Measurements from ENCODE around the gene FARSB. TPM values are rescaled to one million over a fixed set of nuclear protein-coding genes. Genes with fewer than 3 reads are reported as not detected.
"Not testable (repeated sequence)": the region's sequence is repeated elsewhere in the genome, so short reads cannot be mapped to it uniquely, and the experiment has no call there.

Gene FARSB
- total RNA-seq, 2 donors from 2014 or later: 11.3 to 13.7 TPM

GRCh38 chr2:222693837-222694236, 37.9 kb upstream of the FARSB start:
- DNase-seq (ENCODE audit: low spot score): no peak
- Histone ChIP-seq H3K4me3 (no peak overlapping the region), H3K36me3 (no peaks in the 10 kb centered on the region), H3K9me3 (no peaks in the 10 kb centered on the region), H3K4me1 (no peaks in the 10 kb centered on the region), H3K27ac (no peak overlapping the region), H3K27me3 (no peaks in the 10 kb centered on the region)
- no peak for TF ChIP-seq CTCF (IDR thresholded peaks at IDR 0.05)

- H3K36me3 ChIP-seq; DNase-seq (ENCODE audit: low spot score); H3K4me1 ChIP-seq; H3K4me3 ChIP-seq; H3K27ac ChIP-seq; H3K9me3 ChIP-seq; H3K27me3 ChIP-seq: not testable (repeated sequence)
Measured at GRCh38 chr2:222693413-222693812, 37.5 kb upstream of the FARSB start.

- Histone ChIP-seq H3K27me3 (no peaks in the 10 kb centered on the region), H3K4me1 (no peaks in the 10 kb centered on the region), H3K36me3 (no peaks in the 10 kb centered on the region), H3K27ac (no peak overlapping the region), H3K9me3 (no peaks in the 10 kb centered on the region), H3K4me3 (no peak overlapping the region)
- no peak for DNase-seq (ENCODE audit: low spot score)
- peak; percentile 93 to 94 for TF ChIP-seq CTCF (IDR thresholded peaks at IDR 0.05)
Measured at GRCh38 chr2:222690564-222691200, 34.8 kb upstream of the FARSB start.

- H3K4me1 ChIP-seq: no peaks in the 10 kb centered on the region
- TF ChIP-seq CTCF (IDR thresholded peaks at IDR 0.05): no peak
- no peak overlapping the region for H3K4me3 ChIP-seq
- no peaks in the 10 kb centered on the region for H3K27me3 ChIP-seq
- H3K9me3 ChIP-seq: no peaks in the 10 kb centered on the region
- no peaks in the 10 kb centered on the region for H3K36me3 ChIP-seq
- H3K27ac ChIP-seq: no peak overlapping the region
- DNase-seq (ENCODE audit: low spot score): no peak
Measured at GRCh38 chr2:222689322-222689721, 33.4 kb upstream of the FARSB start.

GRCh38 chr2:222688917-222689316, 33.0 kb upstream of the FARSB start:
- Histone ChIP-seq H3K4me3 (no peak overlapping the region), H3K9me3 (no peaks in the 10 kb centered on the region), H3K27me3 (no peaks in the 10 kb centered on the region), H3K36me3 (no peaks in the 10 kb centered on the region), H3K27ac (no peak overlapping the region), H3K4me1 (no peaks in the 10 kb centered on the region)
- no peak for DNase-seq (ENCODE audit: low spot score)
- TF ChIP-seq CTCF (IDR thresholded peaks at IDR 0.05): no peak

GRCh38 chr2:222686086-222686750, 30.3 kb upstream of the FARSB start:
- DNase-seq (ENCODE audit: low spot score): no peak
- Histone ChIP-seq H3K4me1 (no peaks in the 10 kb centered on the region), H3K27me3 (no peaks in the 10 kb centered on the region), H3K4me3 (no peak overlapping the region), H3K9me3 (no peaks in the 10 kb centered on the region), H3K36me3 (no peaks in the 10 kb centered on the region), H3K27ac (no peak overlapping the region)
- TF ChIP-seq CTCF (IDR thresholded peaks at IDR 0.05): no peak
